ENCODE results near the gene TPPP2. TPM values are rescaled to one million over a fixed set of nuclear protein-coding genes. Genes with fewer than 3 reads are reported as not detected.
A peak's percentile ranks its signal among the peaks of the same experiment; 100 is the strongest.

Gene TPPP2
- total and polyA plus RNA-seq, 9 of the 15 experiments (the other 6 are each of a cell fraction or from before 2014, with no cell fraction given) = 0.18 TPM; not detected in 8

- TF ChIP-seq ARID1B (IDR thresholded peaks at IDR 0.05) (no peak), RBFOX2 (IDR thresholded peaks at IDR 0.05; ENCODE audit: low read depth, low read length) (peak; percentile 41; the same call in 1 of the 2 replicates), ZNF316 (IDR thresholded peaks at IDR 0.05) (no peak), HINFP (tag; conservative IDR thresholded peaks at IDR 0.05; ENCODE audit: low read depth) (no peak), TCFL5 (CRISPR knock-in tag; conservative IDR thresholded peaks at IDR 0.05) (no peak), SPI1 (IDR thresholded peaks at IDR 0.05; ENCODE audit: borderline replicate concordance, low read depth, low read length) (peak; percentile 91), FIP1L1 (IDR thresholded peaks at IDR 0.05; ENCODE audit: low read depth, low read length, poor library complexity, severe bottlenecking) (no peak), EGR1 (conservative IDR thresholded peaks at IDR 0.05) (peak; percentile 76)
These were observed 41.4 kb downstream of the TPPP2 start (continued) for GRCh38 chr14:21071225-21072030.

GRCh38 chr14:21072031-21072473 lies 42.0 kb downstream of the TPPP2 start:
- ChIA-PET POLR2A (interaction anchor here (0.7 to 2.0 kb wide), 4 partner anchors 12 to 24 kb away, joined by 3 to 6 read pairs (median 4); no protein-coding TSS in a partner anchor), CTCF (ENCODE audit: low intra/inter-chr PET ratio) (no interaction called here)
- no peaks in the 10 kb centered on the region for H3K27me3 ChIP-seq (ENCODE audit: control insufficient read depth in 2 of 2, insufficient read depth in 2 of 2, low read length in 2 of 2)
- H3K36me3 ChIP-seq (ENCODE audit: control insufficient read depth, insufficient read depth, low read length) = no peaks in the 10 kb centered on the region
- peak in 1 of 4 experiments; percentile 24 for DNase-seq (ENCODE audit: extremely low read depth in 1 of 4, low spot score in 3 of 4)
- WGBS (ENCODE audit: insufficient coverage, low coverage, missing lambda C conversion rate) = 6% methylated on average over 2 of the region's 4 CpGs
- intact Hi-C loops (cut with micrococcal nuclease) = no loop called here
- H3K9me1 ChIP-seq (ENCODE audit: control insufficient read depth, insufficient read depth, low read length) = no peaks in the 10 kb centered on the region
- TF ChIP-seq PRDM10 (IDR thresholded peaks at IDR 0.05; ENCODE audit: partially characterized antibody) (peak; percentile 85), ZC3H11A (IDR thresholded peaks at IDR 0.05; ENCODE audit: low read depth, low read length) (no peak)
- H3K9ac ChIP-seq (ENCODE audit: insufficient read depth in 1 of 2, low read depth in 2 of 2, low read length in 2 of 2) = no peak overlapping the region
- no peak for FAIRE-seq
- ATAC-seq = no peak
- BruUV-seq (replicated peaks) = TSS peak; percentile 36
- H3K27ac ChIP-seq (ENCODE audit: extremely low read depth, low read depth, low read length) = no peak overlapping the region
- H3K4me1 ChIP-seq (replicated peaks in 1 of 2; ENCODE audit: control insufficient read depth in 2 of 2, insufficient read depth in 2 of 2, low read length in 2 of 2) = peaks cover 2 to 41% of the 10 kb centered on the region in 2 experiments; a peak in 3 of 5 replicates
- no peaks in the 10 kb centered on the region; the same call in 2 of the 3 replicates for H3K79me2 ChIP-seq (ENCODE audit: control insufficient read depth, insufficient read depth, low read length)
- peak overlapping the region; percentile 60; the same call in 1 of the 2 replicates for H2AFZ ChIP-seq (ENCODE audit: low read depth, low read length)
- H3K9me3 ChIP-seq (replicated peaks; ENCODE audit: control insufficient read depth, insufficient read depth, low read depth, low read length) = no peaks in the 10 kb centered on the region
- no peak overlapping the region for H3K4me3 ChIP-seq
- in situ Hi-C loops (cut with MboI) = no loop called here
- H4K20me1 ChIP-seq (replicated peaks; ENCODE audit: control insufficient read depth, insufficient read depth, low read length) = no peaks in the 10 kb centered on the region
- no peak overlapping the region for H3K4me2 ChIP-seq (ENCODE audit: insufficient read depth, low read length)

All from K562 (cell line).